COR-L47 (cell line): ENCODE data around the gene DCUN1D3.

ENCODE experiments used
- DNase-seq: peaks from one replicate; lab custom pipeline; 2025; lab: John Stamatoyannopoulos, UW

DCUN1D3 gene

DNA sequence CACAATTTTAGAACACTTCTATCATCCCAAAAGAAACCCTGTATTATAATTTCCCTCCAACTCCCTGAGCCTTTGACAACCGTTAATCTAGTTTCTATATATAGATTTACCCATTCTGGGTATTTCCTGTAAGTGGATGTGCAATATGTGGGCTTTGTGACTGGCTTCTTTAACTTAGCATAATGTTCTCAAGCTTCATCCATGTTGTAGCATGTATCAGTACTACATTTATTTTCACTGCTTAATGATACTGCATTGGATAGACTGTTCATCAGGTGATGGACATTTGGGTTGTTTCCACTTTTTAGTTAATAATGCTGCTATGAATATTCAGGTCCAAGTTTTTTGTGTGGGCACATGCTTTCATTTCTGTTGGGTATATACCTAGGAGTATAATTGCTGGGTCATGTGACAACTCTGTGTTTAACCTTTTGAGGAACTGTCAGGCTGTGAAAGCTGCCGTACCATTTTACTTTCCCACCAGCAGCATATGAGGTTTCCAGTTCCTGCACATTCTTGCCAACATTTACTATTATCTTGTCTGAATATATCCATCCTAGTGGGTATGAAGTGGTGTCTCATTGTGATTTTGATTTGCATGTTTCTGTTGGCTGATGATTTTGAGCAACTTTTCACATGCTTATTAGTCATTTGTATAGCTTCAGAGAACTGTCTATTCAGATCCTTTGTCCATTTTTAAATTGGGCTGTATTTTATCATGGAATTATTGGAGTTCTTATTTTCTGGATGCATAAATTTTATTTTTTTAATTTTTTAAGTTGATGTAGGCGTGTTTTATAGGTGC is 77.4 kb downstream of the DCUN1D3 start:
- DNase-seq: no peak

DNA sequence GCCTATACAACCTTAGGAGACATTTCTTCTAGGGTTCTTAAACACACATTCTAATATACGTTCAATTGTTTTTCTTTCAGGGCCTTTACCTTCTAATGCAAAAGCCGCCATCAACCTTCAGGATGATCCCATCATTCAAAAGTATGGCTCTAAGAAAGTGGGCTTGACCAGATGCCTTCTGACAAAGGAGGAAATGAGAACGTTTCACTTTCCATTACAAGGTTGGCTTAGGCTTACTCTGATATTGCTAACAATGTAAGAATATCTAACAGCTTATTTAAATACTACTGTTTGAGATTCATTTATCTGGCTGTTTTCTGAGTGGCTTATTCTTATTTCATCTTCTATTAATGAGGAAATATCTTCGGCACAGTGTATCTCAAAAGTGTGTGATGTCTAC is 78.5 kb downstream of the DCUN1D3 start:
- no peak for DNase-seq

DNA sequence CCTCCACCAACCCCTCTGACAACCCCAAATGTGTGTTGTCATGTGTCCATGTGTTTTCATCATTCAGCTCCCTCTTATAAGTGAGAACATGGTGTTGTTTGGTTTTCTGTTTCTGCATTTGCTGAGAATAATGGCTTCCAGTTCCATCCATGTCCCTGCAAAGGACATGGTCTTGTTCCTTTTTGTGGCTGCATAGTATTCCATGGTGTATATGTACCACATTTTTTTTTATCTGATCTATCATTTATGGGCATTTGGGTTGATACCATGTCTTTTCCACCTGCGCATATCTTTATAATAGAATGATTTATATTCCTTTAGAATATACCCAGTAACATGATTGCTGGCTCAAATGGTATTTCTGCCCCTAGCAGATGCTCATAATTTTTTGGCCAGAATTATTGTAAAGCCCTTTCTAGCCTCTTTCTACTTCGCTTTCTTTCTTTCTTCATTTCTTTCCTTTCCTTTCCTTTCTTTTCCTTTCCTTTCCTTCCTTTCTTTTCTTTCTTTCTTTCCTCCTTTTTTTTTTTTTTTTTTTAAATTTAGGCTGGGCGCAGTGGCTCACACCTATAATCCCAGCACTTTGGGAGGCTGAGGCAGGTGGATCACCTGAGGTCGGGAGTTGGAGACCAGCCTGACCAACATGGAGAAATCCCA is 81.1 kb downstream of the DCUN1D3 start:
- no peak for DNase-seq

DNA sequence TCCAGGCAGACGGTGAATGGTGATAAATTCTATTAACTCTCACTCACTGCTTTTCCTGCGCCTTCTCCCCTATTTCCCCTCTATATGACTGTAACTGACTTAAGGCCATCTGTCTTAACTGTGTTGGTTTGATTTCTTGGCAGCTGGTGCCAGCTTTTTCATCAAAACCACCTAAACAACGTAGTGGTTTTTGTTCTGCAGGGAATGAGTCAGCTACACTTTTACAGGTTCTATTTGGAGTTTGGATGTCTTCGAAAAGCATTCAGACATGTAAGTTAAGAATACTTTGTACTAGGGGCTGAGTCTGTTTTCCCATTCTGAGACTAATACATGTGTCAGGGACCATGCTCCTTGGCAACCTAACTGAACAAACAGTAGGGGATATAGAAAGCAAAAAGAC is 85.4 kb downstream of the DCUN1D3 start:
- DNase-seq: no peak

DNA sequence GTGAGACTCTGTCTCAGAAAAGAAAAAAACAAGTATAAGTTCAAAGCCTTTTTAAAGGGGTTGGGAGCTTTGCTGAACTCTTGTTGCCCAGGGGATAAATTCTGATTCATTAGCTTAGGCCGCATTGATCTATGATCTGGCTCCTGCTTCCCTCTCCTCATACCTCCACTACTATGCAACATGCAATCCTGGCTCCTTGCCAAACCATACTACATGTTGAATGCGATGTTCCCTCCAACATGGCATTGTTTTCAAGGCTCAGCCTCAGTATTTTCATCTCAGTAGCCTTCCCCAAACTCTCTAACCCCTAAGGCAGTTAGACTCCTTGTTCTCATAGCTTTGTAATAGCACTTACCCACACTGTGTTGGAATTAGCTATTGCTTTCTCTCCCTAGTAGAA is 87.6 kb downstream of the DCUN1D3 start:
- no peak for DNase-seq

- no peak for DNase-seq
These were observed 88.2 kb downstream of the DCUN1D3 start for GRCh38 chr16:20811889-20812439.

DNA sequence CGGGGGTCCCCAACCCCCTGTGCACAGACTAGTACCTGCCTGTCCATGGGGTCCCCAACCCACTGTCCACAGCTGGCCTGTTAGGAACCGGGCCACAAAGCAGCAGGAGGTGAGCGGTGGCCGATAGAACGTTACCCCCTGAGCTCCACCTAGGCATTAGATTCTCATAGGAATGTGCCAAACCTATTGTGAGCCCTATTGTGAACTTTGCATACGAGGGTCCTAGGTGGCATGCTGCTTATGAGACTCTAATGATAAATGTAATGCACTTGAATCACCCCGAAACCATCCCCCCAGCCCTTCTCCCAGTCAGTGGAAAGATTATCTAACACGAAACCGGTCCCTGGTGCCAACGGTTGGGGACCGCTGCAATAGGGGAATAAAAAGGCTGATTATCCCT is 92.3 kb downstream of the DCUN1D3 start:
- no peak for DNase-seq

DNA sequence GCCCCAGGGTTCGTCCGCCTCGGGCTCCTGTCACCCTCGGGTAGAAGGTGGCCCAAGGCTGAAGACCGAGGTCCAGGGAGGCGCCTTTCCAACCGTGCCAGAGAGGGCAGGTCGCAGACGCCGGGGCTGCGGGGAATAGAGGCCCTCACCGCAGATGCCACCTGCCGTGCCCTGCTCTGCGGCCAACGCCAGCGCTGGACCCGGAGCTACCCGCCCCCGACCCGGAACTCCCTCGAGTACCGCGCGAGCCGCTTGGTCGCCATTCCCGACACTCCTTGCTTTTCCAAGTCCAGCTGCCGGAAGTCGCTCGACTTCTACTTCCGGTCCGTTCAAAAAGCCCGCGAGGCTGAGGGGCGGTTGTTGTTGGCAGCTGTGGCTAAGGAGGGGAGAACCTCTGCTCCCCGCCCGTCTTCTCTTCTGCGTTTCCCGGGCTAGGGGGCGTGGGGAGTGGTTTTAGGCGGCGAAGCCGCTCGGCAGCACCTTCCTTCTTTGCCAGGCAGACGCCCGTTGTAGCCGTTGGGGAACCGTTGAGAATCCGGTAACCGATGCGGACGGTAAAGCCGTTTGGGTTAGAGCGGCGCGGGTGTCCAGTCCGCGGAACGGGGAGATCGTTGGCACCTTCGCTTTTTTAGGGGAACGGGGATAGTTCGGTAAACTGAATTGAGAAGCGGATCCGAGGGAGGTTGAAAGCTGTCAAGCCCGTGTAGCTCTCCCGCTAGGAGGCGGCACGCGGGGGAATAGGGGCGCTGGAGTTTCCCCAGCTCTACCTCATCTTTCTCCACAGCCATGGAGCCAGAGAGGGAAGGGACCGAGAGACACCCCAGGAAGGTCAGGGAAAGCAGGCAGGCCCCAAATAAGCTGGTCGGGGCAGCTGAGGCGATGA is 93.7 kb downstream of the DCUN1D3 start, which contains the start of the genes ERI2 and REXO5:
Gene ERI2, minus strand, starts transcription at position 305 of the 883 bp plus-strand sequence. Its CDS starts 42 bp downstream, at position 263.
Gene REXO5, plus strand, starts transcription at position 360 of the 883 bp plus-strand sequence. Its CDS starts 427 bp downstream, at position 787.
- DNase-seq: peak; percentile 94

GRCh38 chr16:20805684-20806167 is 94.4 kb downstream of the DCUN1D3 start:
- DNase-seq: peak; percentile 21
